SHP77 (cell line): Measurements from ENCODE around the gene CARD9.

ENCODE experiments used
- DNase-seq, 2 experiments: peaks; one replicate each; lab custom pipeline; 2025; lab: John Stamatoyannopoulos, UW

Gene CARD9

GRCh38 chr9:136347472-136348256, 25.8 kb downstream of the CARD9 start:
- no peak for DNase-seq

GRCh38 chr9:136346927-136347465, 26.5 kb downstream of the CARD9 start:
- no peak for DNase-seq

GRCh38 chr9:136346157-136346481, 27.4 kb downstream of the CARD9 start:
- no peak for DNase-seq

- DNase-seq: peak; percentile 41 to 47
Measured at GRCh38 chr9:136345281-136346156, 27.9 kb downstream of the CARD9 start.

DNA sequence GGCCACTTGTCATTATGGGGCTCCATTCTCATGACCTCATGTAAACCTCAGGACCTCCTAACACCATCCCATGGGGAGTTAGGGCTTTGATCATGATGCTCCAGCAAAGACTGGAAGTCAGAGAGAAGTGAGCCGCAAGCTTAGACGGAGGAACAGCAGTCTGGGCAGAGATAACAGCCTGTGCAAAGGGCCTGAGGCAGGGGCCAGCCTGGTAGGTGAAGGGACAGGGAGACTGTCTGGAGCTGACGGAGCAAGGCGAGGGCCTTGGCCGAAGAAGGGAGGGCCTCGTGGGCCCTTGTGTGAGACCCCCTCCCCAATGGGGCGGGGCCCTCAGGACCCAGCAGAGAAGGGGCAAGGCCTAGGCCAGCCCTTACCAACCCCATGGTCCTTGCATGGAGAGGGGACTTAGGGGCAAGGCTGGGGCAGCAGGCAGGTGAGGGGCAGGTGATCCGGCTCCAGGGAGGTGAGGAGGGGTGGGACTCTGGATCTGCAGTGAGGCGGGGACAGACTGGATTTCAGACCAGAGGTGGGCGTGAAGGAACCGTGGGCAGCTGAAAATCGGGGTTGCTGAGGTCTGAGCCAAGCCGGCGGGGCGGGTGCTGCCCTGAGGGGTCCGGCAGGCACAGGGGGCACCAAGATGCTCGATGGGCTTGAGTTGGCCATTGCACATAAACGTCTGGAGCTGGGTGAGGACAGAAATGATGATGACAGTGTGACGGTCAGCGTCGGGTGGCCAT, 28.8 kb downstream of the CARD9 start:
- no peak for DNase-seq

GRCh38 chr9:136343884-136344269, 29.6 kb downstream of the CARD9 start:
- no peak for DNase-seq

GRCh38 chr9:136343121-136343883, 30.2 kb downstream of the CARD9 start:
- DNase-seq: no peak

DNA sequence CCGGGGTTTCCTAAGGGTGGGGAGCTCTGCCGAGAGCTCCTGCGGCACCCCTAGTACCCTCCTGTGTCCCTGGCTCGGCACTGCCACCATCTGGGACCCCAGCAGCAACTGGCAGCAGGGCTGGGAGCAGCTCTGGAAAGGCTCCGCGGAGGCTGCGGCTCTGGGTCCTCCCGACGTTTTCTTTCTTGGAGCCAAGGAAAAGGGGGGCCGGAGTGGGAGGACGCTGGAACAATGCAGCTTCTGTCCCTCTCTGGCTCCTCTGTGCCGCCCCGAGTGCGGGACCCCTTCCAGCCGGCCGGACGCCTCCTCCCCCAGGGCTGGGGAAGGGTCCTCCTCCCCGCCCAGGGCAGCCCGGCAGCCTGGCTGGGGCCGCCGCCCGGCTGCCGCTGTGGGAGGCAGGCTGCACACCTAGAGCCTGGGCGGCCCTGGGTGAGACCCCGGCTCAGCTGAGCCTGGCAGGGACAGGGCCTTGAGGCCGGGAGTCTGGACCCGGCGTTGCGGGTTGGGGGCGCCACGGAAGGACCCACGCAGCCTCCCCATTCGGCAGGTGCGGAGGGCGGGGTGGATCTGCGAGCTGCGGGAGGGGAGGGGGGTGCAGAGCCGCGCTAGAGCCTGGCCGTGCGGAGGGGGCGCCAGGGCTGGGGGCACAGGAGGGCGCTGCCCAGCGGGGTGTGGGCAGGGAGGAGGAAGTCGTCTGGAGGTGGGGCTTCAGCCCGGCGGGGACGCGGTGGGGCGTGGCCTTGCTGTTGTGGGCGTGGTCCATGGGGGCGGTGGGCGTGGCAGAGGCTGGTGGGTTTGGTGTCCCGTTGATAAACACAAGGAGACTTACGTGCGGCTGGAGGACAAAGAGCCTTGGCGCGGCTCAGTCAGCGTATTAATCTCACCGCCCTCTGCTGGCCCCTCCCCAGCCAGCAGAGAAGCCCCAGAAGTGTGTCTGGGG, 31.0 kb downstream of the CARD9 start:
- no peak for DNase-seq

- DNase-seq: no peak
Measured at GRCh38 chr9:136341769-136342168, 31.7 kb downstream of the CARD9 start.

- DNase-seq: no peak
Measured at GRCh38 chr9:136341042-136341655, 32.3 kb downstream of the CARD9 start.

GRCh38 chr9:136340356-136341041, 33.0 kb downstream of the CARD9 start:
- DNase-seq: no peak

GRCh38 chr9:136339958-136340310, 33.5 kb downstream of the CARD9 start:
- no peak for DNase-seq

DNA sequence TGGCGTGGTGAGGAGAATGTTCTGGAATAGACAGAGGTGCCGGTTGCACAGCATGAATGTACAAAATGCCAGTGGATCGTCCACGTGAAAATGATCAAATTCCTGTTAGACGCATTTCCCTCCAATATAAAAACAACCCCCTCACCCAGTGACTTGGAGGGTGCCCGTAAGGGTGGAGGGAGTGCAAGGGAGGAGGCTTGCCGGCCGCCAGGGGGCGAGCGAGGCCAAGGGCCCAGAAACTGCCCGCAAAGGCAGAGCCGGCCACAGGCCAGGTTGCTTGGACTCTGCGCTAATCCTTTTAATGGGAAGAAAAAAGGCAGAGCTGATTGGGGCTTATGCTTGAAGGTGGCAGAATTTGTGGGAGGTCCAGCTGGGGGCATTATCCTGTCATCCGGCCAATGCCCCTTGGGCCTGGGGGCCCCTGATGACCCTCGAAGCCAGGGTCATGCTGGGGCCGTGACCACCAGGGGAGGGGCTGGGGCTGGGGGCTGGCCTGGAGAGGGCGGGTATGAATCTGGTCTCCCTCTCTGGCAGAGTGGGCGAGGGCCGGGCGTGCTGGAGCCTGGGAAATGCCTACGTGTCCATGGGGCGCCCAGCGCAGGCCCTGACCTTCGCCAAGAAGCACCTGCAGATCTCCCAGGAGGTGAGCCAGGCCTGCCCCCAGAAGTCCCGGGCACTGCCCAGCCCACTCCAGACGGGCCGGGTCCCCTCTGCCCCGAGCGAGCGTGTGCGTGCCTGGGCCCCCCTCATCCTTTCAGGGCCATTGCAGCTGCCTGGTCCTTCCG, 34.1 kb downstream of the CARD9 start:
- peak; percentile 34 to 66 for DNase-seq

DNA sequence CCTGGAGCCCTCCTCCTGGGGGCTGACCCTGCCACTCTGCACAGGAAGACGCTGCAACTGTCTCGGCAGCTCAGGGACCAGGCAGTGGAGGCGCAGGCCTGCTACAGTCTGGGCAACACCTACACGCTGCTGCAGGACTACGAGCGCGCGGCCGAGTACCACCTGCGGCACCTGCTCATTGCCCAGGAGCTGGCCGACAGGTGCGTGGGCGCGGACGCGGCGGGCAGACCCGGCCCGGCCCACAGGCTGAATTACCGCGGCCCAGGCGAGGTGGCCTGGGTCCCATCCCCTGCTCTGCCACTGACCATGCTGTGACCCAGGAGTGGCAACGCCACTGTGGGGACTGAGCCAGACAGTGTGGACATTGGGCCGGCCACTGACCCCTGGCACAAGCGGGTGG, 35.0 kb downstream of the CARD9 start:
- no peak for DNase-seq

- DNase-seq: no peak
Measured at GRCh38 chr9:136337416-136338395, 35.8 kb downstream of the CARD9 start.

DNA sequence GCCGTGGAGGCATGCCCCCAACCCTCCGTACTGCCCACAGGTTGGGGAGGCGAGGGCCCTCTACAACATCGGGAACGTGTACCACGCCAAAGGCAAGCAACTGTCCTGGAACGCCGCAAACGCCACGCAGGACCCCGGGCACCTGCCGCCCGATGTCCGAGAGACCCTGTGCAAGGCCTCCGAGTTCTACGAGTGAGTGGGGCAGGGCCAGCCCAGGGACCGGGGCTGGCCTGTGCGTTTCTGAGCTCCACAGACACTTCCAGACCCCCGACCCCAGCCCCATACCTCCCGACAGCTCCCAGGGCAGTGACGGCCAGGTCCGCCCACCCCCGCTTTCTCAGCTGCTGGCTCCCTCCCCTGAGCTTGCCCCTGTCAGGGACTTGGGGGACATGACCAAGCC, 36.6 kb downstream of the CARD9 start:
- no peak for DNase-seq

- DNase-seq: no peak
Measured at GRCh38 chr9:136336156-136336870, 37.2 kb downstream of the CARD9 start.
